HL-60 (cell line): ENCODE data around the gene SAMD14.

Experiments used
- DNase-seq, 2 experiments: peaks; one replicate each; pipeline ENCODE4 v3.0.0-alpha.2; 2010 to 2020; ENCODE audit warnings: low read depth in 1 of 2, low spot score in 1 of 2
- H3K27ac ChIP-seq: fragments of 250-450 bp; sonication (Bioruptor Pico); replicated peaks from 2 replicates; pipeline ENCODE4 v1.5.1; 2020; ENCODE audit warnings: mild to moderate bottlenecking, moderate library complexity
- H3K27me3 ChIP-seq: fragments of 250-450 bp; sonication (Bioruptor Pico); 2 replicates; pipeline ENCODE4 v1.5.1; 2021; ENCODE audit warnings: mild to moderate bottlenecking, moderate library complexity; ENCODE audit not compliant: insufficient read depth, poor library complexity, severe bottlenecking
- H3K4me3 ChIP-seq: replicated peaks from 2 replicates; pipeline ENCODE4 v1.5.1; 2011; ENCODE audit warnings: mild to moderate bottlenecking, control low read depth, low read length; ENCODE audit not compliant: insufficient read depth
- CTCF ChIP-seq: IDR thresholded peaks from one replicate; pipeline ENCODE4 v1.5.1; 2011; ENCODE audit warnings: low read length, control low read depth, inconsistent platforms; ENCODE audit not compliant: insufficient read depth
- GABPA ChIP-seq: IDR thresholded peaks from 2 replicates; pipeline ENCODE4 v1.6.1; 2012; ENCODE audit warnings: low read depth
- POLR2AphosphoS5 ChIP-seq: IDR thresholded peaks from 2 replicates; pipeline ENCODE4 v1.6.1; 2012; ENCODE audit warnings: low read depth
- REST ChIP-seq: IDR thresholded peaks from 2 replicates; pipeline ENCODE4 v1.6.1; 2012; ENCODE audit warnings: low read depth; ENCODE audit not compliant: insufficient replicate concordance
- SPI1 ChIP-seq: IDR thresholded peaks from 2 replicates; pipeline ENCODE4 v1.6.1; 2012; ENCODE audit warnings: low read depth, mild to moderate bottlenecking, borderline replicate concordance

Gene SAMD14

GRCh38 chr17:50110591-50111349 lies 19.2 kb downstream of the SAMD14 start:
- no peak for TF ChIP-seq SPI1
- TF ChIP-seq GABPA = no peak
- no peak for TF ChIP-seq POLR2AphosphoS5
- TF ChIP-seq CTCF = no peak
- no peak for TF ChIP-seq REST
- Histone ChIP-seq H3K27ac (no peak overlapping the region), H3K4me3 (no peak overlapping the region), H3K27me3 (peaks cover 5% of the 10 kb centered on the region)
- no peak for DNase-seq

GRCh38 chr17:50109785-50110184 lies 20.2 kb downstream of the SAMD14 start:
- Histone ChIP-seq H3K4me3 (no peak overlapping the region), H3K27me3 (no peaks in the 10 kb centered on the region), H3K27ac (no peak overlapping the region)
- DNase-seq = no peak
- TF ChIP-seq SPI1 (no peak), POLR2AphosphoS5 (no peak), CTCF (no peak), GABPA (no peak), REST (no peak)

DNA sequence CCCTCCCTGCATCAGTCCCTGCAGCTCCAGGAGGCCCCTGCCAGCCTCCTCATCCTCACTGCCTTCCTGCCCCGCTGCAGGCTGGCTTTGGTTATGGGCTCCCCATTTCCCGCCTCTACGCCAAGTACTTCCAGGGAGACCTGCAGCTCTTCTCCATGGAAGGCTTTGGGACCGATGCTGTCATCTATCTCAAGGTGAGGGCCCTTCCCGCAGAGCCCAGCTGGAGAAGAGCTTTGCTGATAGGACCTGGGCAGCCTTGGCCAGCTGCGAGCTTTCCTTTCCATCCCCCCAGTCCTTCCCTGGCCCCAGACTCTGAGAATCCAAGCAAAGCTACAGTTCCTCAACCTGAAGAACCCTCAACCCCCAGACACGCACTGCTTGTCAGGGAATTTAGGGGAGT lies 20.8 kb downstream of the SAMD14 start:
- H3K27me3 ChIP-seq = no peaks in the 10 kb centered on the region
- no peak overlapping the region for H3K27ac ChIP-seq
- H3K4me3 ChIP-seq = no peak overlapping the region
- no peak for DNase-seq
- TF ChIP-seq REST (no peak), POLR2AphosphoS5 (no peak), CTCF (no peak), SPI1 (no peak), GABPA (no peak)
